Fibroblast of skin of right quadriceps (primary cell): ENCODE results near the gene PIP5K1C.

Experiments used
- DNase-seq: peaks from one replicate; pipeline ENCODE4 v3.0.0-alpha.2; 2013

The PIP5K1C gene

DNA sequence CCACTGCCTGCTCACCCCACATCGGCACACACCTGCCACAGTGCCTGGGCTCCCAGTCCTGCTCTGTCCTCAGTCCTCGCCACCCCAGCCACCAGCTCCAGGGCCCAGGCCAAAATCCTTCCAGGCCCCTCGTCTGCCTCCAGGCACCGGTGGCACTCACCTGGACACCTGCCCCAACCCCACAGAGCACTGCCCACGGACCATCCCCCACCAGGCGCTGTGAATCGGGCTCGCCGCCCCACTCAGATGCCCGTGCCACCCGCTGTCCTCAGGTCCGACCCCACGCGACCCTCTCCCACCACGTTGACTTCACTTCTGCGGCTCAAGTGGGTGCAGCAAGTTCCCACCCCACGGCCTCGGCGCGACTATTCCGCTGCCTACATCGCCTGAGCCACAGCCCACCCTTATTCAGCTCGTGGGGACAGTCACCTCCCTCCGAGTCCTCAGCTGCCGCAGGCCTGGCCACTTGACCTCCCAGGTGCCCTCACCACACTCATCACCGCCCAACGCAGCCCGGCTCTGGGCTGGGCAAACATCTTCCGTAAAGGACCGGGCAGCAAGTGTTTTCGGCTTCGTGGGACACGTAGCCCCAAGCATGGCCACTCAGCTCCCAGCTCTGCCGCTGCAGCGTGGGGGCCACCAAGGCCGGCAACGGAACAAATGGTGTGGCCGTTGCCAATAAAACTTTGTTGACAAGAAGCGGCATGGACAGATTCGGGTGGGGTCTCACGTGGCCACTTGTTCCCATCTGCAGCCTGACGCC lies 5.7 kb downstream of the PIP5K1C start:
- no peak for DNase-seq

DNA sequence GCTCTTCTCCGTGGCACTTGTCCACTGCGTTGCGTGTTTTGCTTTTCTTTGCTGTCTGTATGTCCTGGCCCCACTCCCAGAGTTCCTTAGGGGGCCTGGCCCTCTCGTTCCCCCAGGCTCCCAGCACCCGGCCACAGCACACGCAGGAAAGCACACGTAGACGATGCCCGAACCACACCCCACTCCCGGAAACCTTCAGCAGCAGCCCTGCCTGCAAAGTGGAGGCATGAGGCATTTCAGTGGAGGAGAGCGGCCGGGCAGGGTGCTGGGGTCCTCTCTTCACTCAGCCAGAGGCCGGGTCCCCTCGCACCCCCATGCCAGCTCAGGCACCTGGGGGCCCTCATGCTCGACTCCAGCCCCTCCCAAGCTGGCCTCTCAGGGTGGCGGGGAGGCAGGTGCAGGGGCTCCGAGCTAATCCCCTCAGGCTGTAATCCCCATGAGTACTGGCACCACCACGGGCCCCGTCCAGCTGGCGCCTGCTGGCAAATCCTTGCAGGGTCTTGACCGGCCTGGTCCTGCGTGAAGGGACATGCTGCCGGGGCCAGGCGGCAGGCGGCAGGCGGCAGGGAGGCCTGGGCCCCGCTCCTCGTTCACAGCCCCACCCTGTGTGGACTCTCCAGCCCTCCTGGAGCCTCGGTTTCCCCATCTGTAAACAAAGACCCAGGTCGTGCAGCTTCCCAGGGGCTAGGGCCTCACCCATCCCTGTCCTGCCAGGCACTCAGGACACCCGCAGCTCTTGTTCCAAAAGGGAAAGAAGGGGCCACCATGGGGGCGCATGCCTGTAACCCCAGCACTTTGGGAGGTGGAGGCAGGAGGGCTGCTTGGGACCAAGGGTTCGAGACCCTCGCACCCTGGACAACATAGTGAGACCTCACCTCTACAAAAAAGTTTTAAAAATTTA lies 7.0 kb downstream of the PIP5K1C start:
- DNase-seq = no peak

DNA sequence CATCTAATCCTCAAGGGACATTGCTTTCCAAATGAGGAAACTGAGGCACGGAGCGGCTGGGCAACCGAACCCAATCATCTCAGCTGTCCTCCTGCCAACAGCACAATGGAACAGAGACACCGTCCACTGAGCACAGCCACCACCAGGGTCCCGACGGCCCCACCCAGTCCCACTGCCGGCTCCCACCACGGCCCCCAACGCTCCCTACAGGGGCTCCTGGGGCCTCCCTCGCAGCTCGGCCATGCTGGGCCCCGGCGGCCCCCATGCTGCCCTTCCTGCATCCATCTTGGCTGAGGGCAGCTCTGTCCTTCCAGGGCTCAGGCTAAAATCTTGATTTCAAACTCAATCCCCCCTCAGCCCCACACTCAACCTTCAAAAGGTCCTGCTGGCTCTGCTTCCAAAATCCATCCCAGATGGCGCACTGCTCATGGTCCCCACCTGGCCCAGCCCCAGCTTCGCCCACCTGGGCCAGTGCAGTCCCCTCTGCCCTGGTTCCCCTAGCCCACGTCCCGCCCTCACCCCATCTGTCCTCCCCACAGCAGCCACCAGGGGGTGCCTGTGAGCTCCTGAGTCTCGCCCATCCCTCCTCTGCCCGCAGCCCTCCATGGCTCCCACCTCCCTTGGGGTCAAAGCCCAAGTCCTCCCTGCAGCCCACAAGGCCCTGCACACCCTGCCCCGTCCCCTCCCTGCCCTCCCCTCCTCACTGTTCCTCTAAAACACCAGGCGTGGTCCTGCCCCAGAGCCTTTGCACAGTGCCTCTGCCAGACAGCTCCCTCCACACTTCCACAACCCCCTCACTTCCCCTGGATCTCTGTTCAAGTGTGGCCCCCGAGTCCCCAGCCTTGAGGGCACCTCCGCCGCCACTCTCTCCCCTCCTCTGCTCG lies 7.9 kb downstream of the PIP5K1C start:
- DNase-seq = no peak

DNA sequence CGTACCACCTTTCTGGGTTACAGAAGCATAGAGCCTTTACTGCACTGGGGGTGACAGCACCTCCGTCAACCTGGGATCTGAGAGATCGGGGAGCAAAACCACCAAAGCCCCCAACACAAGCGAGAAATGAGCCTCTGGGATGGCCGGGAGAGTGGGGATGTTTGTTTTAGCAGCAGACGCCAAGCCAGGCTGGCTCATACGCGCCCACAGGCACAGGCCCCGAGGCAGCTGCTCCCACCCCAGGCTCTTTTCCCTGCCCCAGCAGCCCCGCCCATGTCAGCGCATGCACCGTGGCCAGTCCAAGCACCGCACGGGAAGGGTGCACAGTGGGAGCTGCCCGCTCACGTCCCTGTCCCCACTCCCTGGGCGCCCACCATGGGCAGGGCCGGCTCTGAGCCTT lies 8.5 kb downstream of the PIP5K1C start:
- no peak for DNase-seq

DNA sequence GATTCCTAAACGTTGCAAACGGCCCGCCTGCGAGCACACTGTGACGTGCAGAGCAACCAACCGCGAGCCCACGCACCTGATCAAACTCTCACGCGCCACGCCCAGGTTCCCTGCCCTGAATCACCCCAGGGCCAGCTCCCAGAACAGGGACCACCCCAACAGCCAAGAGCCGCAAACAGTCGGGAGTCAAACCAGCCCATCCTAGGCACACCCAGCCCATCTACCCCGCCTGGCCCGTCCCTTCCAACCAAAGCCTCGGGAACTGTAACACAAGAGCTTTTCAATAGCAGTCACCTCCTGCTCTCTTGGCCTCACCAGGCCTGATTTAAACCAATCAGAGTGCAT lies 8.9 kb downstream of the PIP5K1C start:
- no peak for DNase-seq

DNA sequence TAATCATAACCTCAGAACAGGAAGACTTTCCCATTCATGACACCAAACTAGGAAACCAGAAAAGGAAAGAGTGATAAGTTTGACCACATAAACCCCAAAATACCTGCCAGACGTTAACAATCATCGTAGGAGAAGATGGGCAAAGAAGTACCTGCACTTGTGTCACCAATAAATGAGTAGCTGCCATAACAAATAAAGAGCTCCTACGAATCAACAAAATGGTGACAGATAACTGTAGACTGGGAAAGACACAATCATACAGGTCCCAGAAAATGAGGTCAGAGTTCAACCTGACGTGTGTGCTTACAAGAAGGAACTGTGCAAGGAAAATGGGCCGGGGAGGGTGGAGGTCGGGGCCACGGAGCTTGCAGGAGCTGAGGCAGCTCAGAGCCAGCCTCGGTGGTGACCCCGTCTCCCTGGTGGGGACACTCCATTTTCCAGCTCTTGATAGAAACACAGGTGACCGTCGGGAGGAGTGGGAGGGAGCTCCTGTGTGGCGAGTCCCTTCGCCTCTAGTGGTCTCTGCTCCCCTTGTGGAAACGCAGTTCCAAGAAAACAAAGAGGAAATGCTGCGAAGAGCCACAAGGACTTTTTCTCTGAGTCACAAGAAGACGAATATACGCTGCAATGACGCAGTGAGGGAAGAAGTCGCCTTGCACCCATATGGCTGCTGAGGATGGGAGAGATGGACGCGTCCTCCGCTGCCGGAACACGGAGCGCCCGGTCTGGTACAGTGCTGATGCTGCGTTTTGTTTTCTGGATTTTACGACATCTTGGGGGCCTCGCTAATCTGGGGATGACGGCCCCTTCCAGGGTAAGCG lies 9.5 kb downstream of the PIP5K1C start:
- DNase-seq = no peak

DNA sequence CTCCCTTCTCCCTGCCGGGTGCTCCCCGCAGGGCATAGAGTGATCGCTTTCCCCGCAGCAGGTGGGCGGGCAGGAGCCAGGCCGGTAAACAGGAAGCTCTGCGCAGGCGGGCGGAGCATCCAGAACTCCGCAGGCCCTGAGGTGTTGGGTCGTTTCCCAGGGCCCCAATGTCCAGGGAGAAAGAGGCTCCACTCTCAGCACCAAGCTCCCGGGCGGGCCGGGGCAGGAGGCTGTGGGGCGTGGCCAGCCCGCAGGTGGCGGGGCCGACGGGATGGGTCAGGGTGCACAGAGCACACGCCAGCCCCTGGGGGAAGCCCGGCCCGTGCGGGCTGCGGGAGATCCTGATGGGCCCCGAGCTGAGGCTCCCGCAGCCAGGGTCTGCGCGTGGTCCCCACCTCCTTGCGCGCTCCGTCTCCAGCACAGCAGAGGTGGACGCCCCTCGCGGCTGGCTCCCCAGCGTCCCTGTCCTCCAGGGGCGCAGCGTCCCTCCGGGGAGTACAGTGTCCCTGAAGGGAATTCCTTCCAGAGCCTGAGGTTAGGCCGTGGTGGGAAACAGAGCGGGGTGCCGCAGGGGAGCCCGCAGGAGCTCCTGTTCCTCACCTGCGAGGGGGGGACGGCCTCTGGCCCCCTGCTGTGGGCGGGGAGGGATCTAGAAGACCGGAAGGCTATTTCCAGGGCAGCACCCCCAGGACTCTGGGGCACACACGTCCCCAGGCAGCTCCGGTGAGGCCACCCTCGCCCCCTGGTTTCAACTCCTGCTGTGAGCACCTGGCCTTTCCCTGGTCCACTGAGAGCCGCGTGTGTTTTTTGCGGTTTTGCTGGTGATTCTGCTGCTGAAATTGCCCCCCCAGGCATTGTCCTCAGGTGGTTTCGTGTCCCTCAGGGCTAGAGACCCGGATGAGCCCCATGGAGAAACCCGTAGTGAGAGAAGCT lies 12.2 kb downstream of the PIP5K1C start:
- no peak for DNase-seq

DNA sequence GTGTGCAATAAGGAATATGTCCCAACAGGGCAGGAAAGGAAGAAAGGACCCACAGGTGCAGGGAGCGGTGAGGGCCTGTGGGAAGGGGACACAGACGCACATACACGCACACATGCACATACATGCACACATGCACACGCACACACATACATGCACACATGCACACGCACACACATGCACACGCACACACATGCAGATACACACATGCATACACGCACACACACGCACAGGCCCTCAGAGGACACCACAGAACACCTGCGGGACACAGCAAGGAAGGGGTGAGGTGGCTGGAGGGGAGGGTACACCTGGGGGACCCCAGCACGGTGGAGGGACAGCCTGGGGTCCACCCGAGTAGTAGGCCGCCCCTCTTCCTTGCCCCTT lies 12.9 kb downstream of the PIP5K1C start:
- no peak for DNase-seq

DNA sequence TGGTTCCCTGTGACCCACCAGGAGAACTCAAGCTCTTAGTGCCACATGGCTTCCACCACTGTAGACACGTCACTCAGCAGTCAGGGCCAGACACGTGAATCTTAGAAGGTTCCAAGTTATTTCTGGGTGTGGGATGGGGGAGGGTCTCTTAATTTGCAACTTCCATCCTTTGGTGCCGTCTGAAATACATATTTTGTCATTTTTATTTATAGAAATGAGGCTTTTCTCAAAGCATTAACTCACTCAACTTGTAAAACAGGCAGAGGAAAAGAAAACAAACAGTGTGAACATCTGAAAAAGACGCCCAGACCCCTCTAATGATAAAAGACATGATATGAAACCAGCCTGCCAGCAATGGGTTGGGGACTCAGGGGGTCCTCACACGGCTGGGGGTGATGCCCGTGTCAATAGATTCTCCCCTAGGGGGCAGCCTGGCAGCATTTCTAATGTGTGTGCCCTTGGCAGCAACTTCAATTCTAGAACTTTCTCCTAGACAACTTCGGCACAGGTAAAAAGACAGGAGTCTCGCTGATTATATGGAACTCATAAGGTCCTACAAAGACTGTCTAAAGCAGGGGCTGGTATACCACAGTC lies 15.4 kb downstream of the PIP5K1C start:
- DNase-seq = no peak

DNA sequence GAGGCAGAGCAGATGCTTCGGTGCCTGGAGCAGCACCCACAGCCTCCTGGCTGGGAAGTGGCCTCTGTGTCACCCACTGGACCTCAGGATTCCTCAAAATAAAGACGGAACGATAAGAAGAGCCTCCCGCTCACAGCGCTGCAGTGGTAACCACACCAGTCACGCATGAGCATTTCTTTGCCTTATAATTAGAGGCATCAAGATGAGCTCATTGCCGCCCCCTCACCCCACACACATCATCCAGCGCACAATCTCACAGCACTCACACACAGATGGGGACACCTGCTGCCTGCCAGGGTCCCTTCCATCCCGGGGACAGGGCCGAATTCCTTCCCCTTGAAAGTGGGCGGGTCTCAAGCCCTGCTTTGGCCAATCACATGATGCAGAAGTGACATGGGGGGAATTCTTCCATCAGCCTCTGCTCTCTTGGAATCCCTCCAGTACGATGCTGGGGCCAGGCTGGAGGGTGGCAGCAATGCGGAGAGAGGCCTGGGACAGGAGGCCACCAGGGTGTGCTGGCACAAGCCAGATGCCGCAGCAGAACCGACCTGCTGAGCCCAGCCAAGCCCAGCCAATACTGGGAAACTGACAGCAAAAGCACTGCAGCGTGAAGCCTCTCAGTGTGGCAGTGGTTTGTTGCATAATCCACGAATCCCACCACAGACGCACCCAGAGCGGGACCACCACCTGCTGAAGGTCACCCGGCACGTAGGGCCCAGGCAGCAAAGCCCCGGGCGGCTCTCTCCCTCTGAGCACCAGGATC lies 16.0 kb downstream of the PIP5K1C start:
- DNase-seq = peak; percentile 52

DNA sequence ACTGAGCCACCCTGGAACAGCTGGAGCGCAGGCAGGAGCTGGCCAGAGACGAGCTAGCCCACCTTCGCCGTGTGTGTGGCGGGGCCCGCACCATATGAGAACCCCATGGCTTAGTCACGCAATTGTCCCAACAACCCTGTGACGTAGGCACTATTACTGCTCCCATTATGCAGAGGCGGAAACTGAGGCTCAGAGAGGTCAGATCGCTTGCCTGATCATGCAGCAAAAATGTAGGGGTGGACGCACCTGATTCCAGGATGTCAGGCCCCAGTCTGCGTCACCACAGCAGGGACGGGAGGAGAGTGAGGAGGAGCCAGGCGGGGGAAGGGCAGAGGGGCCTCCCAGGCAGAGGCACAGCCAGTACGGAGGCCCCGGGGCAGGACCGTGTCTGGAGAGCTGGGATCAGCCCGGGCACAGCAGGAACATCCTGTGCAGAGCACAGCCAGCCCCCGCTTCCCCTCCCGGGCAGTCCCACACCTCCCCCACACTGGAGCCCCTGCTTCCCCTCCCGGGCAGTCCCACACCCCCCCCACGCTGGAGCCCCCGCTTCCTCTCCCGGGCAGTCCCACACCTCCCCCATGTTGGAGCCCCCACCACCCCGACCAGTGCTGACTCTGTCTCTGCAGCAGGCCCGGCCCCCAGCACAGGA lies 16.7 kb downstream of the PIP5K1C start:
- peak; percentile 39 for DNase-seq

DNA sequence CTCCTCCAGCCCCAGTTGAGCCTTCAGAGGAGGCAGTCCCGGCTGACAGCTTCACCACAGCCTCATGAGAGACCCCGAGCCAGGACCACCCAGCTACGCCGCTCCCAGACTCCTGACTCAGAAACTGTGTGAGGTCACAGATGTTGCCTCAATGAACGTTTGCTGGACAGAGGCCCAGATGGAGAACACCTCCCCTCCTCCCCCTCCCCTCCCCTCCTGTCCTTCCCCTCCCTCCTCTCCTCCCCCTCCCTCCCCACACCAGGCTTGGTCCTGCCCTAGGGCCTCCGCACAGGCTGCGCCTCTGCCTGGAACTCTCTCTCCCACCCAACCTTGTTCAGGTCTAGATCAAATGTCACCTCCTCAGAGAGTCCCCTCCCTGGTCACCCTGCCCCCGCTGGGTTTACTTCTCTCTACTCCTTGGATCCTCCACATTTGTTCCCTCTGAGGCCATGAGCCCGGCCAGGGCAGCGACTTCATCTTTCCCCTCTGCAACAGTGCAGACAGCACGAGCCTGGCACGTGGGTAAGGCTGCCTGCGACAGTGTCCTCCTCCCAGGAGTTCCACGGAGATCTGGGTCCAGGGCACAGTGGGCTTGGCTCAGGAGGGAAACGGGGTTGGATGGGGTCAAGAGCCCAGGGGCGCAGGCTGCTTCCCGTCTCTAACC lies 17.4 kb downstream of the PIP5K1C start:
- peak; percentile 54 for DNase-seq

DNA sequence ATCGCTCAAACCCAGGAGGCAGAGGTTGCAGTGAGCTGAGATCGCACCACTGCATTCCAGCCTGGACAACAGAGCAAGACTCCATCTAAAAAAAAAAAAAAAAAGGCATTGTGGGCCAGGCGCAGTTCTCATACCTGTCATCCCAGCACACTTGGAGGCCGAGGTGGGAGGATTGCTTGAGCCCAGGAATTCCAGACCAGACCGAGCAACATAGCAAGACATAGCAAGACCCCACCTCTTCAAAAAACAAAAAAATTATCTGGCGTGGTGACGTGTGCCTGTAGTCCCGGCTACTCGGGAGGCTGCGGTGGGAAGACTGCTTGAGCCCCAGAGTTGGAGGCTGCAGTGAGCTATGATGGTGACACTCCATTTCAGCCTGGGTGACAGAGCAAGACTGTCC lies 18.0 kb downstream of the PIP5K1C start:
- no peak for DNase-seq

DNA sequence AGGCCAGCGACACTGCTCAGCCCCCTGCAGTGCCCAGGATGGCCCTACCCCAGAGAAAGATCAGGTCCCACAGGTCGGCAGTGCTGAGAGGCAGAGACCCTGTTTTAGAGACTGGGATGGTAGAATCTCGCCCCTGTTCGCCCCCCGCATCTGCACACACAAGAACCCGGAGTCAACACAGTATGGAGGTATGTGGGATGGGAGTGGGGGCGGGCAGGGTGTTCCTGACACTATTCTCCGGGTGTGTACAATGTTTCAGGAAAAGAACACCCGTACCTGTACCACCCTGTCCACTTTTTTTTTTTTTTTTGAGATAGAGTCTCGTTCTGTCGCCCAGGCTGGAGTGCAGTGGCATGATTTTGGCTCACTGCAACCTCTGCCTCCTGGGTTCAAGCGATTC lies 19.3 kb downstream of the PIP5K1C start:
- no peak for DNase-seq

DNA sequence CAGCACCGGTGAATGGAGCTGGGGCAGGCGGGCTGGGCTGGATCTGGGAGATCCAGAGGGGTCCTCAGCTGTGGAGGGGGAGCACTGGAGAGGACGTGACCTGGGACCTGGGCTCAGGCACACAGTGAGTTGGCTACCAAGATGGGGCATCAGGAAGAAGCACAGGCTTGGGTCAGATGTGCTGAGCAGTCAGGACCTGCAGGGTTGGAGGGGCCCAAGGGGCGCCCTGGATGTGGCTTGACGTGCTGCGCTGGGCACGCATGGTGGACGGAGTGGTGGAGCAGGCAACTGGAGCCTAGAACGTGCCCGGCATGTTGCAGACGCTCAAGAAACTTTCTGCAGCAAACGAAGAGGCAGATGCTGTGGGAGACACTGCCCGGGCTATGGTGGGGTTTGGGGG lies 20.7 kb downstream of the PIP5K1C start:
- DNase-seq = no peak

DNA sequence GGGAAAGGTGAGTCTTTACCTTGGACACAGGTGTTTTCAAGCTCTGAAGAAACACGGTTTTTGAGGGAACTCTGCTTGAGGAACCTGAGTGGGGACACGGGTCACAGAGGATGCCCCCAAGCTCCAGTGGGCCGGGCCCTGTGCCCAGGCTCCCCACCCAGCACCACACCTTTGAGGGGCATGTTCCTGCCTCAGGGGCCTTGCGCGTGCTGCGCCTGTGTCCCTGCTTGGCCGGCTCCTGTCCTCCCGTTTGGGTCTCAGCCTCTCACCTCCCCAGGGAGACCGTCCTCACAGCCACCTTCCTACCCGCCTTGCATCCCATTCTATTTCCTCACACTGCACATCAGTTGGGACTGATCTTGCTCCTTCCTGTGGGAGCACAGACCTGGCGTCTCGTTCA lies 21.1 kb downstream of the PIP5K1C start:
- no peak for DNase-seq

DNA sequence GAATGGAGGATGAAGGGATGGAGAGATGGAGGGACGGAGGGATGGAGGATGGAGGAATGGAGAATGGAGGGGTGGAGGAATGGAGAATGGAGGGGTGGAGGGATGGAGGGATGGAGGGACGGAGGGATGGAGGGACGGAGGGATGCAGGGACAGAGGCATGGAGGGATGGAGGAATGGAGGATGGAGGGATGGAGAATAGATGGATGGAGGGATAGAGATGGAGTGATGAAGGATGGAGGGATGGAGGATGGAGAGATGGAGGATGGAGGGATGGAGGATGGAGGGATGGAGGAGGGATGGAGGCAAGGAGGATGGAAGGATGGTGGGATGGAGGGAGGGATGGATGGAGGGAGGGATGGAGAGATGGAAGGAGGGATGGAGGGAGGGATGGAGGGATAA lies 22.1 kb downstream of the PIP5K1C start:
- DNase-seq = no peak

DNA sequence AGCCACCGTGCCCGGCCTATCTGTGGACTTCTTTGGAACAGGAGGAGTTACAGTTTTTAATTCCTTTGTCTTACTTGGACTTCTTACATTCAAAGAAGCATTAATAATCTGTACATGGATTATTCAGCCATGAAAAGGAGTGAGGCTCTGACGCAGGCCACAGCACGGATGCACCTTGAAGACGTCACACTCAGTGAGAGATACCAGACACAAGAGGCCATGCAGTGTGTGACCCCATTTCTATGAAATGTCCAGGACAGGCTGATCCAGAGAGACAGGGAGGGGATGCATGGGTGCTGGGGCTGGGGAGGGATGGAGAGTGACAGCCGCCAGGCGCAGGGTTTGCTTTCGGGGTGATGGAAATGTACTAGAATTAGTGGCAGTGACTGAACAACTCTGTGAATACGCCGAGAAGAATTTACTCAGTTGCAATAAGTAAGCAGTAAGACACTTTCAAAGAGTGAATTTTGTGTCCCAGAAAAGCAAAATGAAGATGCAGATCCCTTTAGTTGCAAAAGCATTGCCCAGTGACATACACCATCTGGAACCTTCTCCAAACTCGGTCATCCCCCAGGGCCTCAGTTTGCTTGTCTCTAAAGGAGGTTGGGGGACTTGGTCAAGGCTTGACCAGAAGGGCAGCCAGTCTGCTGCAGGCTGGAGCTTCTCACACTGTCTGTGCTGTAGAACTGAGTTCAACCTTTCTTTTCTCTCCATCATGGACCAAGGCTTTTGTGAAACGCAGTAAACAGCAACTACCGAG lies 25.3 kb downstream of the PIP5K1C start:
- DNase-seq = no peak
